Memory B cell (primary cell): ENCODE results near the gene CAMK1D.
"Not testable (repeated sequence)": the region's sequence is repeated elsewhere in the genome, so short reads cannot be mapped to it uniquely, and the experiment has no call there.

Experiments
- ATAC-seq: fragments of 150-1000 bp; cut with Tn5 transposase; 2 replicates; pipeline ENCODE4 v1.10.0; 2021; ENCODE audit warnings: low read depth, mild to moderate bottlenecking, moderate library complexity
- DNase-seq, 2 donors: peaks; one replicate each; pipeline ENCODE4 v3.0.0; 2022; ENCODE audit warnings: low spot score in 2 of 2
- H3K27ac Mint-ChIP-seq: one replicate; pipeline ENCODE4 v1.8.0; 2022; ENCODE audit warnings: mild to moderate bottlenecking, moderate library complexity, mixed read lengths
- H3K27me3 Mint-ChIP-seq: one replicate; pipeline ENCODE4 v1.8.0; 2022; ENCODE audit warnings: mixed read lengths
- H3K36me3 Mint-ChIP-seq: one replicate; pipeline ENCODE4 v1.8.0; 2022; ENCODE audit warnings: mild to moderate bottlenecking, mixed read lengths
- H3K4me1 Mint-ChIP-seq: one replicate; pipeline ENCODE4 v1.8.0; 2022; ENCODE audit warnings: mixed read lengths
- H3K4me3 Mint-ChIP-seq: one replicate; pipeline ENCODE4 v1.8.0; 2022; ENCODE audit warnings: mild to moderate bottlenecking, moderate library complexity, mixed read lengths
- H3K9me3 Mint-ChIP-seq: one replicate; pipeline ENCODE4 v1.8.0; 2022; ENCODE audit warnings: mixed read lengths

The CAMK1D gene

GRCh38 chr10:12428447-12429135 lies 79.2 kb downstream of the CAMK1D start:
- H3K4me3 Mint-ChIP-seq = no peak overlapping the region
- no peak for ATAC-seq
- DNase-seq = no peak
- H3K27ac Mint-ChIP-seq = peak overlapping the region; percentile 72
- H3K9me3 Mint-ChIP-seq = no peaks in the 10 kb centered on the region
- H3K36me3 Mint-ChIP-seq = peaks cover 20% of the 10 kb centered on the region
- no peaks in the 10 kb centered on the region for H3K27me3 Mint-ChIP-seq
- H3K4me1 Mint-ChIP-seq = peaks cover 52% of the 10 kb centered on the region

GRCh38 chr10:12430406-12430982 lies 81.1 kb downstream of the CAMK1D start:
- DNase-seq (no peak), ATAC-seq (no peak)
- Mint-ChIP-seq H3K27me3 (no peaks in the 10 kb centered on the region), H3K27ac (no peak overlapping the region), H3K9me3 (no peaks in the 10 kb centered on the region), H3K36me3 (peaks cover 11% of the 10 kb centered on the region), H3K4me3 (no peak overlapping the region), H3K4me1 (peaks cover 40% of the 10 kb centered on the region)

DNA sequence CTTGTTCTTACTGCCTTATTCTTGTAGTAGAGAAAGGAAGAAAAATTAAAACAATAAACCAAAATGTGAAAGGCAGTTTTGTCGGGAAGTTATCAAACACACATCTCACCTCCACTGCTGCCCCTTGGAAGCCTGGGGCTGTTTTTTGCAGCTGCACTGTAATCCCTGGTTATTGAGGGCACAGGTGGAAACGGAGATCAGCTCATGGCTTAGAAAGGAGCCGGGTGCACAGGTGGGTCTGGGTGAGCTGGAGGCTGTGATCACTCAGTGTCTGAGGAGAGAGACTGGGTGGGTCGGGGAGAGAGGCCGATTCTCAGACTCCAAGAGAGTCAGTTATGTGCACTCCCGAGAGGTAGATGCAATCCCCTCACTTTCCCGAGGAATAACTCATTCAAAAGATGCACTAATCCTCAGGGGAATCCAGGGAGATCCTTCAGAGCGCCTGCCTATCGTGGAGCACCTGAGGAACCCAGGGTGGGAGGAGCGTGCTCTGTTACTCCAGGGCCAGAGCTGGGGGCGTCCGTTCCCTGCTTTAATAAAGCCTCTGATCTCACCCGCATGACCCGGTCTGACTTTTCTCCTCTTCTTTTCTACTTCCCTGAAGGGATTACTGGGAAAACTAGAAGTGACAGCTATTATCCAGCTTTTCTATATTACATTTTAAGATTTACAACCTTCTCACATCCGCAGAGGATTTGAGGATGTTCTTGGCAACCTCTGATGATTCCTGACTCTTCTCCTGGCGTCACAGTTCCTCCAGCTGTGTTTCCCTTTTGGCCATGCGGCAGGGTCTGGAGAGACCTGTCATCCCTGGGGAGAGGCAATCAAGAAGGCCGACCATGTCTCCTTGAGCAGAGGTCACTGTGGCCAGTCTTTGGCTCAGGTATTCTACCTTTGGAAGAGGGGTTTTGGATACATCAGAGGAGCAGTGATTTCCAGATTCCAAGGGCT lies 82.1 kb downstream of the CAMK1D start:
- no peak for ATAC-seq
- peaks cover 14% of the 10 kb centered on the region for H3K36me3 Mint-ChIP-seq
- no peaks in the 10 kb centered on the region for H3K9me3 Mint-ChIP-seq
- no peaks in the 10 kb centered on the region for H3K27me3 Mint-ChIP-seq
- DNase-seq = no peak
- no peak overlapping the region for H3K4me3 Mint-ChIP-seq
- H3K4me1 Mint-ChIP-seq = peaks cover 43% of the 10 kb centered on the region
- H3K27ac Mint-ChIP-seq = peak overlapping the region; percentile 2

GRCh38 chr10:12432402-12433189 lies 83.2 kb downstream of the CAMK1D start:
- H3K4me1 Mint-ChIP-seq = peaks cover 49% of the 10 kb centered on the region
- DNase-seq (no peak), ATAC-seq (no peak)
- H3K27me3 Mint-ChIP-seq = no peaks in the 10 kb centered on the region
- H3K36me3 Mint-ChIP-seq = peaks cover 16% of the 10 kb centered on the region
- no peaks in the 10 kb centered on the region for H3K9me3 Mint-ChIP-seq
- H3K4me3 Mint-ChIP-seq = no peak overlapping the region
- H3K27ac Mint-ChIP-seq = peak overlapping the region; percentile 2

DNA sequence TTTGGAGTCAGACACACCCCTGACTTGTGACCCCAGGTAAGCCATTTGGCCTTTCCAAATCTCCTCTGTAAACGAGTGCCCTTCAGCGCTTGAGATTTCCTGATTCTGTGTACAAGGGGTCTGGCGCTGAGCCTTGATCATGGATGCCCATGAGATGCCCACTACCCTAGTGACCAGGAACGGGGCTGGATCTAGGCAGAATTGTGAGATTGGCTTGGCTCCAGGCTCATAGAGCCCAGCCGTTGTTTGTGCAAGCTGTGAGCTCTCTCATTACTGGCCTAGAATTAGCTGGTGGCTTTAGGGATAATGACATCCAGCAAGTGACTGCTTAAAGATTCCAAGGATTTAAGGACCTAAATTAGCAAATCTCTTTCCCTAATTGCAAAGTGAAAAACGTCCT lies 84.9 kb downstream of the CAMK1D start:
- Mint-ChIP-seq H3K36me3 (peaks cover 17% of the 10 kb centered on the region), H3K9me3 (peaks cover 3% of the 10 kb centered on the region), H3K27ac (no peak overlapping the region), H3K4me3 (no peak overlapping the region), H3K4me1 (peaks cover 45% of the 10 kb centered on the region), H3K27me3 (no peaks in the 10 kb centered on the region)
- DNase-seq = no peak
- ATAC-seq = no peak

- H3K27me3 Mint-ChIP-seq, DNase-seq, H3K27ac Mint-ChIP-seq, H3K9me3 Mint-ChIP-seq, H3K4me3 Mint-ChIP-seq, ATAC-seq: not testable (repeated sequence)
- Mint-ChIP-seq H3K36me3 (peaks cover 21% of the 10 kb centered on the region), H3K4me1 (peaks cover 44% of the 10 kb centered on the region)
Observed at GRCh38 chr10:12434677-12435076, 85.3 kb downstream of the CAMK1D start.

DNA sequence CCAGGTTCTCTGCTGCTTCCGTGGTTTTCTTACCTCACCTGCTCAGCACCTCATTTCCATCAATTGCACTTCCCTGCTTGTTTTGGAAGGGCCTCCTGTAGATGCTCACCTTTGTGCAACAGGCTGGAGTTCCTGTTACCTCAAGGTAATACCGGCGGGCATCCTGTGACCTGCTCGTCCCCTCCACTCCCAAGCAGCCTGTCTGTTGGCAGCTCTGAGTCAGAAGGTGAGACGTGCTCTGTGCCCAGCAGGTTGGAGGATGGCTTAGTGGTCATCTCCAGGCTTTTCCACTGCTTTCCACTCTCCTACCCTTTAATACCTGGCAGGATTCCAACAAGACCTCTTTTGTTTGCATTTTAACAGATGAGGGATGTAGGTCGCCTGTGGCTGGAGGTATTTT lies 86.0 kb downstream of the CAMK1D start:
- H3K4me1 Mint-ChIP-seq = peaks cover 39% of the 10 kb centered on the region
- DNase-seq = no peak
- peak overlapping the region; percentile 64 for H3K27ac Mint-ChIP-seq
- H3K27me3 Mint-ChIP-seq = no peaks in the 10 kb centered on the region
- peaks cover 20% of the 10 kb centered on the region for H3K36me3 Mint-ChIP-seq
- no peak for ATAC-seq
- no peak overlapping the region for H3K4me3 Mint-ChIP-seq
- peaks cover 7% of the 10 kb centered on the region for H3K9me3 Mint-ChIP-seq

DNA sequence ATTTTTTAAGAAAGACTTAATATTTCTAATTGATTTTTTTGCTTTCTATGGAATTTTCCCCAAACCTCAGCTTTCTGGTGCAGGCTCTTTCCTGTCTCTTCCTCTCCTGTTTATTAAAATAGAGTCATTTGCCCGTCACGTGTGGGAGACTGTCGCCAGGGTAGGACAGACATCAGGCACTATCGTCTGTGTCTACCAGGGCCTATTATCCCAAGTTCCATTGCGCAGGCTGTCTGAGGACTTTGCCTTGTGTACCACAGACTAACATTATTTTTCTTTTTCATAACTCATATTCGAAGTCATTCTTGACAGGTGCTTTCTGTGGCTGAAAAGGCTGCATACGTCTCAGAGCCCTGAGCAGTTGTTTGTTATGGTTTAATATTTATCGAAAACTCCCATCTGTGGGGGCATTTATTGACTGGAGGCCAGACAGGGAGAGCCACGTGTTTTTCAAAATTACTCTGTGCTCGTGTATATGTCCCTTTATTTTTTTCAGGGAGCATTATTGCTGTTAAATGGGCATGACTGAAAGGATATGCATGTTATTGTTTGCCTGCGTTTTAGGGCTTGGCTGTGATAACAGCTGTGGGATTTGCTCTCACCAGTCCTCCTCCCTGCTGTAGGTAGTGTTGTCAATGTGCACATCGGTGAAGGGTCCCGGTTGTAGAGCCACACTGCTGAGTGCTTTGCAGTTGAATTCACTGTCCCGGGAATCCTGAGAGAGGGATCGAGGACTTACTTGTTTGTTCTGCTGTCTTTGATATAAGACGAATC lies 89.8 kb downstream of the CAMK1D start:
- DNase-seq (no peak), ATAC-seq (no peak)
- Mint-ChIP-seq H3K27me3 (no peaks in the 10 kb centered on the region), H3K9me3 (peaks cover 7% of the 10 kb centered on the region), H3K27ac (peak overlapping the region; percentile 35), H3K4me3 (no peak overlapping the region), H3K4me1 (peaks cover 36% of the 10 kb centered on the region), H3K36me3 (peaks cover 23% of the 10 kb centered on the region)

GRCh38 chr10:12439767-12440166 lies 90.4 kb downstream of the CAMK1D start:
- not testable (repeated sequence) for ATAC-seq, DNase-seq, H3K27me3 Mint-ChIP-seq, H3K9me3 Mint-ChIP-seq, H3K4me3 Mint-ChIP-seq, H3K27ac Mint-ChIP-seq
- Mint-ChIP-seq H3K36me3 (peaks cover 23% of the 10 kb centered on the region), H3K4me1 (peaks cover 40% of the 10 kb centered on the region)

GRCh38 chr10:12443026-12443425 lies 93.7 kb downstream of the CAMK1D start:
- H3K27me3 Mint-ChIP-seq = no peaks in the 10 kb centered on the region
- peaks cover 7% of the 10 kb centered on the region for H3K9me3 Mint-ChIP-seq
- no peak overlapping the region for H3K27ac Mint-ChIP-seq
- H3K4me3 Mint-ChIP-seq = no peak overlapping the region
- ATAC-seq (no peak), DNase-seq (no peak)
- H3K36me3 Mint-ChIP-seq = peaks cover 15% of the 10 kb centered on the region
- H3K4me1 Mint-ChIP-seq = peaks cover 39% of the 10 kb centered on the region

DNA sequence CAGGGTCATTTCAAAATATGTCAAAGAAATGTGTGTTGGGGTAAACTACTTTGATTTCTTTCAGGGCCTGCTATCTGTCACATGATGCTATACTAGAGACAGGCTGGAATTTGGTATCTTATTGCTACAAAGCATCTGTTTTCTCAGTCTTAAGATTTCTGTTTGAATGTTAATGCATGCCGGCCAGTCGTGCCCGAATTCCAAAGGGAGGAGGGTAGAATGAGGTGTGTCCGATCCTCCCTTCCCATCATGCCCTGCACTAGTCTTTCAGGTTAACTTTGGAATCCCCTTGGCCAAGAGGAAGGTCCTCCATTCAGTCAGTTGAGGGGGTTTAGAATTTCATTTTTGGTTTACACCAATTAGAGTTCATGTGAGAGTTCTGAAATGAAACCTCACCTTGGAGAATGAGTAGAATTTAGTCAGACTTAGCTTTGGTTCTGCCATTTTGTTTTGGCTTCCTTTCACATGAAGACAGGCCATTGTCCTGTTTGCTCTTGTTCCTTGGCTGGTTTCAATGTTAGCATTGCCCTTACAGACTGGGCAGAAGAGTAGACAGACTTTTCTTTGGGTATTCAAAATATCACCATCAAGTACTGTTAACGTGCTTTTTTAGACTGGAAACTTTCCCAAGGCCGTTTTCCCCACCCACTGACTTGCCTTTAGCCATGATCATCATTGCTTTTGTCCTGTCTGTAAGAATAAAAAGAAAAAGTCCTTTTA lies 95.8 kb downstream of the CAMK1D start:
- DNase-seq = no peak
- ATAC-seq = no peak
- Mint-ChIP-seq H3K4me3 (no peak overlapping the region), H3K27me3 (no peaks in the 10 kb centered on the region), H3K27ac (peak overlapping the region; percentile 63), H3K4me1 (peaks cover 42% of the 10 kb centered on the region), H3K36me3 (peaks cover 7% of the 10 kb centered on the region), H3K9me3 (no peaks in the 10 kb centered on the region)

DNA sequence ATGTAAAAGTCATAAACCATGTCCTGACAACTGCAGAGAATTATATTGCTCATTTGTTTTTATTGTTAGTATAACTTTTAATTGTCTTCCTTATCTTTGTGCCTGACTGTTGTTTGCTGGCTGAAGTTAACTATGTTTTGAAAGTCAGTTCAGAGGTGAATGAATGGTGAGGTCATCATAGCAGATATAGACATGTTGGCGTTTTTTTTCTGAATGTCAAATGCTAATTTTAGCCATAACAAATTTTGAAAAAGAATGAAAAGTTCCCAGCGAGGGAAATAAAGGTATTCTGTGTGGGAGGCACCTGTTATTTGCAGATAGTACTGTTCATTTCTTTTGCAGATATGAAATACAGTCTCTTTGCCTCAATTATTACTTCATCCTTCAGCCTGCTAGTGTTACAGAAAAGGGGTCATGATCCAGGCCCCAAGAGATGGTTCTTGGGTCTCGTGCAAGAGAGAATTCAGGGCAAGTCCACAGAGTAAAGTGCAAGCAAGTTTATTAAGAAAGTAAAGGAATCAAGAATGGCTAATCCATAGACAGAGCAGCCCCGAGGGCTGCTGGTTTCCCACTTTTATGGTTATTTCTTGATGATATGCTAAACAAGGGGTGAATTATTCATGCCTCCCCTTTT lies 96.5 kb downstream of the CAMK1D start:
- H3K4me3 Mint-ChIP-seq = no peak overlapping the region
- peaks cover 7% of the 10 kb centered on the region for H3K36me3 Mint-ChIP-seq
- ATAC-seq (no peak), DNase-seq (no peak)
- H3K27ac Mint-ChIP-seq = peak overlapping the region; percentile 63
- H3K4me1 Mint-ChIP-seq = peaks cover 49% of the 10 kb centered on the region
- no peaks in the 10 kb centered on the region for H3K9me3 Mint-ChIP-seq
- no peaks in the 10 kb centered on the region for H3K27me3 Mint-ChIP-seq
